Left ventricle myocardium superior (tissue), 1 donor: ENCODE measurements around the gene RIMBP2. TPM values are rescaled to one million over a fixed set of nuclear protein-coding genes. Genes with fewer than 3 reads are reported as not detected.

Experiments
- ATAC-seq: fragments of 200-7000 bp; cut with Tn5 transposase; one replicate; pipeline ENCODE4 v1.9.1; 2020; ENCODE audit warnings: mild to moderate bottlenecking, moderate library complexity
- DNase-seq: peaks from one replicate; pipeline ENCODE4 v3.0.0-alpha.2; 2020
- intact Hi-C: fragments of 100-400 bp; cut with micrococcal nuclease; formaldehyde crosslinking; loops from one replicate; pipeline ENCODE4 v1.11.0; 2022
- total RNA-seq: library from RNA; stranded (reverse); fragmentation: NEBNext Ultra II Directional; extraction: Animal tissue kit (Norgen Biotek cat#: 25700); gene quantifications from one replicate; pipeline ENCODE4 v1.2.1, GENCODE V29; 2021
- donor health status: DM: no; HTN: yes; CAD: no; lungs with severe emphysema.

RIMBP2 gene
- total RNA-seq, 1 donor from 2014 or later, result 0.40 TPM

DNA sequence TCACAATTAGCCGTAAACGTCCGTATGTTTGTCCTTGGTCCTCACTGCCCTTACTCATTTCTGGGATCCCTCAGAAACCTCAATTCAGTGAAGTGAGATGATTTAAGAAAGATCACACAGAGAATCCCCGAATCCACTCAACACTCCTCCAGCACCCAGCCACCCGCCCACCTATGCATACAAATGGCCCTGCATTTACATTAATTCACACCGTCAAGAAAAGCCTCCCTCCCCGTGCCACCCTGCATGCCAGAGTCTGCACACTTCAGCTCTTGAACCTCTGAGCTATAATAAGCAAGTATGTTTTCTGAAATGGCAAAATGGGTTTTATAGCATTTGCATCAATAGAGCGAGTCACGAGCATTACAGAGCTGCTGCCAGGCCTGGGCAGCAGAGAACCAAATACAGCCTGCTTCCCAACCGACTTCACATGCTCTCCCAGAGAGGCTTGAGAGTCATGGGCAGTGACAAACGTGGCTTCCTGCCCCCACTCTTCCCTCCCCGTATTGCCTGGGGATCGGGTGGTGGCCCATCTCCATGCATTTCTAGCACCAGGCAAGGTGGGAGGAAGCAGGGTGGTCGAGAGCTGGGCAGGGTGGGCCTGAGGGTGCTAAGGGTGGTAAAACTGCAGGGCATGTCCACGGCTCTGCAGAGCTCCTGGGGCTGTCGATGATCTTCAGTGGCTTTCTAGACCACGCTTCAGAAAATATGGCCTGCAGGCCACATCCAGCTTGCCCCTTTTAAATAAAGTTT lies 177.6 kb downstream of the RIMBP2 start:
- DNase-seq (no peak), ATAC-seq (no peak)
- intact Hi-C loops, result no loop called here

DNA sequence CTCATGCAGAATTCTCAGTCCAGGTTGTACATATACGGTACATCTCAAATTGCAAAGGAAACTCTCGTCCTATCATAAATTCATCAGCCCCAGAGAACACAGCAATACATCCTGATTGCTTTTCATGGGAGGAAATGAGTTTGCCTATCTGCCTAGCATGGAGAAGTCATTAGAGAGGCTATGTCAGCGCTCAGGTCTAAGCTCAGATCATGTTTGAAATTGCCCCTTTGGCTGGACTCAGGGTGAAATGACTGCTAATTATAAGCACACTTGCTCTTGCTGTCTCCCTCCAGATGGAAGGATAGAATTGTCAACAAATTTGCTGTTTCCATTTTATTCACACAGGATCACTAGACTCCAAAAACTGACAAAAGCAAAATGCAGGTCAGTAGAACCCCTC lies 178.4 kb downstream of the RIMBP2 start:
- no peak for ATAC-seq
- intact Hi-C loops, result no loop called here
- DNase-seq, result no peak

DNA sequence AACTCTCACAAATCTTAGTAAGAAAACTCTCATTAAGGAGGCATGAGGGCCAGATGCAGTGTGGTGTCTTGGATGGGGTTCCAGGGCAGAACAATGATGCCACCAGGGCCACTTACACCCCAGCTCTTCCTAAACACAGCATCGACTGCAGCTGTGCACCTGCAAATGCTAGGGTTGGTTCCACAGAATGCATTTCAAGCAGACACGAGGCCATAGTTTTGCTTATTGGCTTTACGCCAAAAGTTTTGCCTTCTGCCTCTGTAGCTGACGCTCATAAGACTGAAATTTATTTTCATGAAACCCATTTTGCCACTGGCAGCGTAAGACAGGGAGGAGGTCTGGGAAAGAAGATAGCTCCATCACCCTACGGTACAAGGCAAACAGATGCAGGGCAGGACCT lies 179.0 kb downstream of the RIMBP2 start:
- DNase-seq (no peak), ATAC-seq (no peak)
- intact Hi-C loops, result no loop called here

DNA sequence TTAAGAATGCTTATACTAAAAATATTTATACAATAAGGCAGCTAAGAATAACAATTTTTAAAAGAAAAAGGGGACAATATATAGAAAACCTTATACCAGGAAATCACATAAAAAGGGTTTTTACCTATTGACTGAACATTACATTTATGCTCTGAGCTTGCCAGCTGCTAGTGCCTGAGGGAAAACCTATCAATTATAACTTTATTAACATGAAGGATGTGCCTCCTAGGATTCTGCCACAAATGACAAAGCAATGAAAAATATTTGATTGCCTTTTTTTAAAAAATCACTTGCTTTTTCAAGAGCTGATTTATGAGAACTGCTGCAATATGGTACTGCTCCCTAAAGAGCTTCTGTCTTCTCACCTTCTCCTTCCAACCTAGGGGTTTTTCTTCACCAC lies 185.7 kb downstream of the RIMBP2 start:
- DNase-seq (no peak), ATAC-seq (no peak)
- intact Hi-C loops, result no loop called here

GRCh38 chr12:130529781-130530180 lies 186.3 kb downstream of the RIMBP2 start:
- intact Hi-C loops, result no loop called here
- ATAC-seq (no peak), DNase-seq (no peak)

- no peak for DNase-seq
- ATAC-seq, result no peak
- intact Hi-C loops, result no loop called here
Observed at GRCh38 chr12:130527239-130527638, 188.9 kb downstream of the RIMBP2 start.

GRCh38 chr12:130526813-130527212 lies 189.3 kb downstream of the RIMBP2 start:
- intact Hi-C loops, result no loop called here
- DNase-seq, result no peak
- no peak for ATAC-seq

DNA sequence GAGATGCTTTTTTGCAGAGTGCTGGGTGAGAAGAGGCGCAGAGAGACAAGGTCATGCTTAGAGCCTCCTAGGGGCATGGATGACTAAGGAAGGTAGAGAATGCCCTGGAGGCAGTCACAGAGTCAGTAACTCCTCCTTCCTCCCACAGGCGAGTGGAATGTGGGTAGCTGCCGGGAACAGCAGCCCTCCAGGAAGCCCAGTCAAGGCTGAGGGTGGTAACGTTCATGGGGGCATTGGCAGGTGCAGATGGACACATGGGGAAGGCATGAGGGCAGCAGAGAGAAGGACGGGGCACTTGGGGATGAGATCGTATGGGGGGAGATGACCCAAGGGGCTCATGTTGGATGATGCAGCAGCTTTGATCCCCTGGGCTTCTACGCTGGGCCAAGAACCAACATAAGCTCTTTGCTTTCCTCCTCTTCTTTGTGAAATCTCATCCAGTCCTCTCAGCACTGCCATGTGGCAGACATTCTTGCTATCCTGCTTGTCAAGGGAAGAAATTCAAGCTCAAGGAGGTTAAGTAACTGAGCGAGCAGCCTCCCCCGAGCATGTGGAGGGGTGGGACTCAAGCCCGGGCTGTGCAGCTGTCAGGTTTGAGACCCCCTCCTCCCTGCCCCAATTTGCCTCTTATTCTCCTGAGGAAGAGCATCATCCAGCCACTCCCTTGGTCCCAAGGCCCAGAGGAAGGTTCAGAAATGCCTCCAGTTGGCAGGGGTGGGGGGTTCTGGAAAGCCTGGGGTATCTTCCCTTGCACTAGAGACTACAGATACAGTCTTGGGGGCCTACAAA lies 190.5 kb downstream of the RIMBP2 start:
- intact Hi-C loops, result no loop called here
- ATAC-seq (no peak), DNase-seq (no peak)

- intact Hi-C loops, result no loop called here
- DNase-seq (no peak), ATAC-seq (no peak)
Observed at GRCh38 chr12:130524759-130525158, 191.3 kb downstream of the RIMBP2 start.

DNA sequence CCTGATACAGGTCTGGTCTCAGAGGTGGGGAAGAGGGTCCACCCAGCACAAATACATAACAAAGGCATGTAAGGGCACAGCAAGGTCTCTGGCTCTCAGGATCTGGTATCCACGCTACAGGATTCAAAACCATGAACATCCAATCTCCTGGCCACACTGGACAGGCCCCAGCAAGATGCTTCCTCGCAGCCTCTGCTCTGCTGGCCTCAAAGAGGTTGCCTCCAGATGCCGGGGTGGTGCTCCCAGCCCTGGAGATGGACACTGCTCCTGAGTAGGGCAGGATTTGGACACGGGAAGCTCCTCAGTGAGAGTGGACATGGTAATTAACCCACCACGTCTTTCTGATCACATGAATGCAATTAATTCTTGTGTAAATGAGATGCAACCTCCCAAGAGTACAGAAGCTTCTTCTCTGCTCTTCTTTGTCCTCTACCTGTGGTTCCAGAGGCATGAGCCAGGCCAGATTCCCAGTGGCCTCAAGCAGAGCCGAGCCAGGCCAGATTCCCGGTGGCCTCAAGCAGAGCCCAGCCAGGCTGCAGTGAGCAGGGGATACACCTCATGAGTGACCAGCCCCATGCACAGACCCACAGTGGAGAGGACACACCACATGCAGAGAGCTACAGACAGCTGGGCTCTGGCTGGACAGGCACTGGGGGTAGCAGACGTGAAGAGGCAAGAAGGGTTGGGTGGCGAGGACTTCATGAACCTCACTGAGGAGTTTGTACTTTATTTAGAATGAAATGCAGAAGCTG lies 192.1 kb downstream of the RIMBP2 start:
- ATAC-seq, result no peak
- DNase-seq, result no peak
- intact Hi-C loops, result no loop called here

DNA sequence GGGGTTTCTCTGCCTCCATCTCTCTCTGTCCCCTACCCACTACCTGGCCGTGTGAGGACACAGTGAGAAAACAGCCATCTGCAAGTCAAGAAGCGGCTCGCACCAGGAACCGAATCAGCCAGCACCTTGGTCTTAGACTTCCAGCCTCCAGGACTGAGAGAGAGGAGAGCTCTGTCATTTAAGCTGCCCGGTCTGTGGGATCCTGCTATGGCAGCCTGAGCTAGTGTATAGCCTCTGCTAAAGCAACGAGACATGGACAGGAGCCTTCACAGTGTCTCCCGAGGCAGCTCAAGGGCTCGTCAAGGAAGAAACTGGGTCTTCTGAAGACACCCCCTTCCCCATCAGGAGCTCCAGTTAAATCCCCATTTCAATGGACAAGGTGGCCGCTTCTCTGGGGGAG lies 192.9 kb downstream of the RIMBP2 start:
- intact Hi-C loops, result no loop called here
- ATAC-seq (no peak), DNase-seq (no peak)

GRCh38 chr12:130522244-130522834 lies 193.8 kb downstream of the RIMBP2 start:
- intact Hi-C loops, result no loop called here
- DNase-seq (no peak), ATAC-seq (no peak)

- no peak for DNase-seq
- ATAC-seq, result no peak
- intact Hi-C loops, result no loop called here
Observed at GRCh38 chr12:130521375-130522124, 194.5 kb downstream of the RIMBP2 start.

DNA sequence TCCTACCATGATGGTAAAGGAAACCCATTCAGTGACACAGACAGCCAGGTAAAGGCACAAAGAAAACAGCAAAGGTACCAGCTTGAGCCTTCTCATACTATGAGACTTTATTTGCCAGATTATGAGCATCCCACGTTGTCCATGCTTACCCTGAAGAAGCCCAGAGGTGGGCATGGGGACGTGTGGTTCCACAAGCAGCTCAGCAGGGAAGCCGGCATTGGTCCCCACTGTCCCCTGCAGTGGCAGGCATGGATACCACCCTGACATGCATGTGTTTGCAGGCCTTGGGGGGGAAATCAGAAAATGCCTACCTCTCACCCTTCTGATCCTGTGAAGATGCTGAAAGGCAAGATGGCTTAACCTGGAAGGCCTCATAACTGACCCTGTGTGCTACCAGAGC lies 195.3 kb downstream of the RIMBP2 start:
- no peak for DNase-seq
- ATAC-seq, result no peak

DNA sequence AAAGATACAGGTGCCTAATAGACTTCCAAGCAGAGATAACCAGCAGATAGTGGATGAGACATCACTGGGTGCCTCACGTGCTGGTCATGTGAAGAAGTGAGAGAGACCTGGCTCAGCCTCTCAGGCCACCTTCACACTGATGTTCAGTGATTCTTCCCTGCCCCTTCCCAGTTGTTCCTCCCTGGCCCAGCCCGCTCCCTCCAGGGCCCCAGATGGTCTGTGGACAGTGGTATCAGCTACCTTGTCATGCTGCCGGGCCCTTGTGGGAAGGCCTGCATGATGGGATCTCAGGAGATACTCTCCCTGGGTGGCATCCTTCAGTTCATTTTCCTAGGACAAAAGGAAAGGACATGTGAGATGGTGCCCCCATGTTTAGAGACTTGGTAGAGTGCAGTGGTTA lies 198.5 kb downstream of the RIMBP2 start:
- ATAC-seq, result no peak
- intact Hi-C loops, result no loop called here
- DNase-seq, result no peak

More for the DNA sequence above, 195.3 kb downstream of the RIMBP2 start:
- intact Hi-C loops, result no loop called here

GRCh38 chr12:130514149-130514551 lies 201.9 kb downstream of the RIMBP2 start:
- intact Hi-C loops, result no loop called here
- DNase-seq, result no peak
- ATAC-seq, result no peak

DNA sequence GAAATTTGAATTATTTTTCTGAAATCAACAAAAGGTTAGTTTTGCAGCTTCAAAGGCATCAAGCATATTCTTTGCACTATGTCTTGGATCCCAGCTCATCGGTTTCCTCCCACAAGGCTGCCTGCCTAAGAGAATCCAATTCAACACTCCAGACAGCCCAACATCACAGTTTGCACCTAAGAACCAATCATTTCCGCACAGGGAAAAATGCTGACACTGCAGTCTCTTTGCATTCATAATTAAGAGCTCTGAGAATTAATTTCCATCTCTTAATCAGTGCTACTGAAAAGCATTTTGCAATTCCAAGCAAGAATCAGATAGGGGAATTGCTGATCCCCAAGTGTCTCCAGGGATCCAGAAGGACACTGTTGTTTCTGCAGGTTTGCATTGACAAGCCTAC lies 202.5 kb downstream of the RIMBP2 start:
- ATAC-seq (no peak), DNase-seq (no peak)
- intact Hi-C loops, result no loop called here

- intact Hi-C loops, result no loop called here
- ATAC-seq (no peak), DNase-seq (no peak)
Observed at GRCh38 chr12:130511285-130511684, 204.8 kb downstream of the RIMBP2 start.

- intact Hi-C loops, result no loop called here
- DNase-seq, result no peak
Observed at GRCh38 chr12:130509454-130509853, 206.6 kb downstream of the RIMBP2 start.

More at GRCh38 chr12:130509454-130509853, 206.6 kb downstream of the RIMBP2 start:
- no peak for ATAC-seq
